Thyroid gland (tissue), 4 donors: Measurements from ENCODE around the gene SCAMP4.

Experiments
- CTCF ChIP-seq, 6 experiments: fragments of 200-600 bp in 3 of 6; fragments of 450-650 bp in 3 of 6; sonication (generic) in 3 of 6; IDR thresholded peaks; one replicate each; pipeline ENCODE4 v1.5.1; 2016 to 2019; ENCODE audit warnings: antibody characterized with exemption in 6 of 6, mild to moderate bottlenecking in 2 of 6, inconsistent platforms in 1 of 6, moderate library complexity in 1 of 6
- POLR2A ChIP-seq, 2 donors: fragments of 450-650 bp; IDR thresholded peaks; one replicate each; pipeline ENCODE4 v1.6.1; 2017; ENCODE audit warnings: antibody characterized with exemption in 2 of 2, mild to moderate bottlenecking in 2 of 2, moderate library complexity in 1 of 2

GRCh38 chr19:1941146-1942077 lies 36.2 kb downstream of the SCAMP4 start, which contains the start of gene CSNK1G2:
- TF ChIP-seq CTCF (IDR thresholded peaks at IDR 0.05) (peak in 3 of 6 experiments; percentile 28 to 44 (median 30)), POLR2A (IDR thresholded peaks at IDR 0.05) (no peak)
